ENCODE data around the gene DLGAP4. TPM values are rescaled to one million over a fixed set of nuclear protein-coding genes. Genes with fewer than 3 reads are reported as not detected.

Gene DLGAP4
- total and polyA plus RNA-seq, 10 of the 15 experiments (the other 5 are each of a cell fraction or from before 2014, with no cell fraction given), result 0.42 to 43.3 (median 19.0) TPM

GRCh38 chr20:36499211-36499610 lies 193.1 kb downstream of the DLGAP4 start:
- ATAC-seq (no peak), DNase-seq (ENCODE audit: low read depth, low spot score) (no peak), FAIRE-seq (no peak)
- intact Hi-C loops (cut with micrococcal nuclease; ENCODE audit: unreplicated experiment) (no loop called here), in situ Hi-C loops (cut with MboI) (no loop called here)
- ChIA-PET POLR2A (no interaction called here), CTCF (no interaction called here), SMC1A (ENCODE audit: uncharacterized antibody, unreplicated experiment) (interaction anchor here (0.6 kb wide), 1 partner anchor 19 kb away, joined by 3 read pairs; no protein-coding TSS in a partner anchor), RAD21 (ENCODE audit: unreplicated experiment) (no interaction called here)
- Histone ChIP-seq H3K27me3 (replicated peaks in 1 of 2; ENCODE audit: control insufficient read depth in 2 of 2, insufficient read depth in 2 of 2, low read length in 1 of 2) (no peaks in the 10 kb centered on the region), H4K20me1 (ENCODE audit: control insufficient read depth, insufficient read depth) (no peaks in the 10 kb centered on the region; the same call in 1 of the 2 replicates), H3K27ac (ENCODE audit: control insufficient read depth, insufficient read depth) (no peak overlapping the region), H3K9ac (ENCODE audit: control insufficient read depth, insufficient read depth, low read length) (no peak overlapping the region), H3K79me2 (ENCODE audit: control insufficient read depth, insufficient read depth, low read length) (no peaks in the 10 kb centered on the region; the same call in 1 of the 2 replicates), H2AFZ (ENCODE audit: control insufficient read depth, low read depth, low read length) (no peak overlapping the region), H3K4me2 (ENCODE audit: control insufficient read depth, insufficient read depth) (no peak overlapping the region), H3K9me3 (replicated peaks; ENCODE audit: control insufficient read depth, insufficient read depth, low read length) (no peaks in the 10 kb centered on the region), H3K4me1 (ENCODE audit: control insufficient read depth, insufficient read depth, low read length) (no peaks in the 10 kb centered on the region), H3K36me3 (ENCODE audit: control insufficient read depth in 2 of 2, insufficient read depth in 2 of 2, low read length in 1 of 2) (peaks cover 11 to 23% of the 10 kb centered on the region in 2 experiments; a peak in 3 of 4 replicates), H3K4me3 (no peak overlapping the region)
- BruUV-seq (replicated peaks), result no TSS peak
- 94% methylated on average over 15 of the region's 26 CpGs for WGBS (ENCODE audit: insufficient coverage, insufficient replicate concordance, low lambda C conversion rate, missing lambda C conversion rate)
- TF ChIP-seq PBX3 (IDR thresholded peaks at IDR 0.05; ENCODE audit: insufficient replicate concordance, low read depth, low read length) (no peak), NFYB (IDR thresholded peaks at IDR 0.05; ENCODE audit: insufficient read depth, low read depth, low read length) (no peak), POLR2A (IDR thresholded peaks at IDR 0.05; ENCODE audit: low read depth, low read length) (0 out of 2 replicates have a peak, but pooled peaks have one; percentile 1)

- intact Hi-C loops (cut with micrococcal nuclease; ENCODE audit: unreplicated experiment), result no loop called here
- H3K4me2 ChIP-seq (ENCODE audit: control insufficient read depth, insufficient read depth), result no peak overlapping the region
- no peak for ATAC-seq
- no peak overlapping the region for H2AFZ ChIP-seq (ENCODE audit: control insufficient read depth, low read depth, low read length)
- DNase-seq (ENCODE audit: low read depth, low spot score), result no peak
- H3K9ac ChIP-seq (ENCODE audit: control insufficient read depth, insufficient read depth, low read length), result no peak overlapping the region
- no peaks in the 10 kb centered on the region for H3K9me3 ChIP-seq (replicated peaks; ENCODE audit: control insufficient read depth, insufficient read depth, low read length)
- BruUV-seq (replicated peaks), result TSS peak; percentile 22
- H3K4me1 ChIP-seq (ENCODE audit: control insufficient read depth, insufficient read depth, low read length), result no peaks in the 10 kb centered on the region
- ChIA-PET SMC1A (ENCODE audit: uncharacterized antibody, unreplicated experiment) (interaction anchor here (0.6 to 2.4 kb wide), 4 partner anchors 8 to 149 kb away, joined by 3 to 8 read pairs (median 3); no protein-coding TSS in a partner anchor), RAD21 (ENCODE audit: unreplicated experiment) (interaction anchor here (1.2 to 3.3 kb wide), 3 partner anchors 8 to 35 kb away, joined by 4 to 24 read pairs (median 7); no protein-coding TSS in a partner anchor), CTCF (interaction anchor here (1.6 to 1.7 kb wide), 2 partner anchors 34 to 309 kb away, joined by 4 to 5 read pairs; no protein-coding TSS in a partner anchor), POLR2A (interaction anchor here (0.6 to 1.5 kb wide), 2 partner anchors 8 to 20 kb away, joined by 4 to 5 read pairs; no protein-coding TSS in a partner anchor)
- WGBS (ENCODE audit: insufficient coverage, insufficient replicate concordance, low lambda C conversion rate, missing lambda C conversion rate), result 94% methylated on average over 27 of the region's 31 CpGs
- TF ChIP-seq TCF3 (IDR thresholded peaks at IDR 0.05; ENCODE audit: borderline replicate concordance, insufficient read depth, low read depth, low read length) (no peak), SRF (IDR thresholded peaks at IDR 0.05; ENCODE audit: low read depth in 2 of 2, low read length in 2 of 2) (no peak), JUND (IDR thresholded peaks at IDR 0.05; ENCODE audit: low read depth, low read length) (no peak), WRNIP1 (IDR thresholded peaks at IDR 0.05; ENCODE audit: borderline replicate concordance, low read depth, low read length) (no peak), ATF2 (IDR thresholded peaks at IDR 0.05; ENCODE audit: low read length) (no peak), CTCF (IDR thresholded peaks at IDR 0.05 in 2 of 3, conservative IDR thresholded peaks at IDR 0.05 in 1 of 3; ENCODE audit: control insufficient read depth in 2 of 3, extremely low read depth in 1 of 3, insufficient read depth in 1 of 3, low read depth in 3 of 3, low read length in 3 of 3) (no peak)
- no peaks in the 10 kb centered on the region for H3K79me2 ChIP-seq (ENCODE audit: control insufficient read depth, insufficient read depth, low read length)
- H4K20me1 ChIP-seq (ENCODE audit: control insufficient read depth, insufficient read depth), result no peaks in the 10 kb centered on the region
- no peaks in the 10 kb centered on the region for H3K27me3 ChIP-seq (replicated peaks in 1 of 2; ENCODE audit: control insufficient read depth in 2 of 2, insufficient read depth in 2 of 2, low read length in 1 of 2)
- H3K4me3 ChIP-seq, result no peak overlapping the region
- in situ Hi-C loops (cut with MboI), result no loop called here
- H3K36me3 ChIP-seq (ENCODE audit: control insufficient read depth in 2 of 2, insufficient read depth in 2 of 2, low read length in 1 of 2), result peaks cover 11 to 23% of the 10 kb centered on the region in 2 experiments; a peak in 3 of 4 replicates
- FAIRE-seq, result no peak
- H3K27ac ChIP-seq (ENCODE audit: control insufficient read depth, insufficient read depth), result no peak overlapping the region
These were observed 193.8 kb downstream of the DLGAP4 start for GRCh38 chr20:36499723-36500501.

All from GM12878 (cell line).